ENCODE data around the gene GPR153.

DNA sequence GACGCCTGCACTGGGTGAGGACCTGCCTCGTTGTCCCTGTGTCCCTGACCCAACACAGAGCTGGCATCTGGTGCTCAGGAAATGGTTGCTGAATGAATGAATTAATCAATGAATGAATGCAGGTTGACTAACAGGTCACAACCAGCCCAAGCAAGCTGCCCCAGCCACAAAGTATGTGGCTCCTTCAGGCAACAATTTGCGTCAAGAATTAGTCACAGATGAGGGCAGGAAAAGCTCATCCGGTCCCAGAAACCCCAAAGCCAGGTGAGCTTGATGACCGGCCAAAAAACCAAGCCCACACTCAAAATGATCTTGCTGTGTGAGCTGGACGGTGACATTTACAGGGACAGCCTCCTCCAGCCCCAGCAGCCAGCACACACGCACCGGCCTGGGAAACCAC is 40.6 kb upstream of the GPR153 start:
- TF ChIP-seq, protein P1, sequence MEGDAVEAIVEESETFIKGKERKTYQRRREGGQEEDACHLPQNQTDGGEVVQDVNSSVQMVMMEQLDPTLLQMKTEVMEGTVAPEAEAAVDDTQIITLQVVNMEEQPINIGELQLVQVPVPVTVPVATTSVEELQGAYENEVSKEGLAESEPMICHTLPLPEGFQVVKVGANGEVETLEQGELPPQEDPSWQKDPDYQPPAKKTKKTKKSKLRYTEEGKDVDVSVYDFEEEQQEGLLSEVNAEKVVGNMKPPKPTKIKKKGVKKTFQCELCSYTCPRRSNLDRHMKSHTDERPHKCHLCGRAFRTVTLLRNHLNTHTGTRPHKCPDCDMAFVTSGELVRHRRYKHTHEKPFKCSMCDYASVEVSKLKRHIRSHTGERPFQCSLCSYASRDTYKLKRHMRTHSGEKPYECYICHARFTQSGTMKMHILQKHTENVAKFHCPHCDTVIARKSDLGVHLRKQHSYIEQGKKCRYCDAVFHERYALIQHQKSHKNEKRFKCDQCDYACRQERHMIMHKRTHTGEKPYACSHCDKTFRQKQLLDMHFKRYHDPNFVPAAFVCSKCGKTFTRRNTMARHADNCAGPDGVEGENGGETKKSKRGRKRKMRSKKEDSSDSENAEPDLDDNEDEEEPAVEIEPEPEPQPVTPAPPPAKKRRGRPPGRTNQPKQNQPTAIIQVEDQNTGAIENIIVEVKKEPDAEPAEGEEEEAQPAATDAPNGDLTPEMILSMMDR (IDR thresholded peaks at IDR 0.05), result no peak
- TF ChIP-seq POLR2A (IDR thresholded peaks at IDR 0.05), result no peak
- no peak for TF ChIP-seq POLR2AphosphoS5 (IDR thresholded peaks at IDR 0.05)
